ENCODE data around the gene EARS2.

DNA sequence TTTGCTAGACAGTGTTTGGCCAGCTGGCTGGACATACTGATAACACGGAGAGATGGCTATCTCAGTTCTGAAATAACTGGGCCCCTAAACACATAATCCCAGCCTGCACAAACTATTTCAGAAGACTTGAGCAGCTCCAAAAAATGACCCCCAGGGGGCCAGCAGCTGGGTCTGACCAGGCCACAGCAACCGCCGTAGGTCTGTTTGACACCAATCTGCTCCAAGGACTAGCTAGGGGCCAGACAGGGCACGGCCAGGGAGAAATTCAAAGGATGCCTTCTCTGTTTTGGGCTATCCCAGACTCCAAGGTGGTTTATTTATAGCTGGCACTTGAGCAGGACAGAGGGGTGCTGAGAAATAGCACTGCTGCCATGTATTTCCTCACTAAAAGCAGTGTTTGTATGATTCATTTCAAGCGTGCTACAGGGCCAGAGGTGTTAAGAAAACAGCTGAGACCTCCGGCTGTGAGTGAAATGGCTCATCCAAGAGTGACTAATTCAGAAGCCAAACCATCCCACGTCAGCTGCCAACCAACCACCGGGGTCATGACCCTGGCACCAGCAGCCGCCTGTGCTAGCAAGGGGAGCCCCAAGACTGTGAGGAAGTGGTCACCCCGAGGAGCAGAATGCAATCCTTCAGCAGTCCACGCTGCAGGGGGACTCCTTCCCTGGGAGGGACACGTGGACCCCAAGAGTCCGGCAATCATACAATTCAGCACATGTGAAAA, 52.5 kb downstream of the EARS2 start:
- TF ChIP-seq, protein P1, sequence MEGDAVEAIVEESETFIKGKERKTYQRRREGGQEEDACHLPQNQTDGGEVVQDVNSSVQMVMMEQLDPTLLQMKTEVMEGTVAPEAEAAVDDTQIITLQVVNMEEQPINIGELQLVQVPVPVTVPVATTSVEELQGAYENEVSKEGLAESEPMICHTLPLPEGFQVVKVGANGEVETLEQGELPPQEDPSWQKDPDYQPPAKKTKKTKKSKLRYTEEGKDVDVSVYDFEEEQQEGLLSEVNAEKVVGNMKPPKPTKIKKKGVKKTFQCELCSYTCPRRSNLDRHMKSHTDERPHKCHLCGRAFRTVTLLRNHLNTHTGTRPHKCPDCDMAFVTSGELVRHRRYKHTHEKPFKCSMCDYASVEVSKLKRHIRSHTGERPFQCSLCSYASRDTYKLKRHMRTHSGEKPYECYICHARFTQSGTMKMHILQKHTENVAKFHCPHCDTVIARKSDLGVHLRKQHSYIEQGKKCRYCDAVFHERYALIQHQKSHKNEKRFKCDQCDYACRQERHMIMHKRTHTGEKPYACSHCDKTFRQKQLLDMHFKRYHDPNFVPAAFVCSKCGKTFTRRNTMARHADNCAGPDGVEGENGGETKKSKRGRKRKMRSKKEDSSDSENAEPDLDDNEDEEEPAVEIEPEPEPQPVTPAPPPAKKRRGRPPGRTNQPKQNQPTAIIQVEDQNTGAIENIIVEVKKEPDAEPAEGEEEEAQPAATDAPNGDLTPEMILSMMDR (IDR thresholded peaks at IDR 0.05) = no peak
- TF ChIP-seq POLR2A (IDR thresholded peaks at IDR 0.05) = no peak
